NCI-H82 treated with DMSO at 0.1 percent for 48 hours (cell line): ENCODE results near the gene CALN1.
"Not testable (repeated sequence)": the region's sequence is repeated elsewhere in the genome, so short reads cannot be mapped to it uniquely, and the experiment has no call there.

Source experiments
- DNase-seq: peaks from one replicate; lab custom pipeline; 2025; ENCODE audit not compliant: unreplicated experiment; lab: John Stamatoyannopoulos, UW

The CALN1 gene

GRCh38 chr7:72106405-72106804 is 305.7 kb downstream of the CALN1 start:
- no peak for DNase-seq

DNA sequence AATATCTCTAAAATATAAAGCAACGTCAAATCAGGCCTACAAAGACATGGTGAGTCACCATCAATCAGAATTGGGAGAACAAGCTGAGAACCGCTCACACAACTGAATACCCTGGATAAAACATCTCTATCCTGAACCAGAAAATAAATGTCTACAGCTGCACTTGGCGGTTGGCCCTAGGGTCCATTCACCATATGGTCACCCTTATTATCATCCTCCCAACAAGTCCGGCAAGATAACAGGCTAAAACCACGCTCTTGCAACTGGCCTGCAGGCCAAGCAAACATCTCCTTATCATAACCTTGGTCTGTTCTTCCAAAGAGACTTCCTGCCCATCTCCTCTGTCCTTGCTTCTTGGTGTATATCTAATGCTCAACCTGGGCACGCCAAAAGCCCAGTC is 310.7 kb downstream of the CALN1 start:
- DNase-seq: no peak

- DNase-seq: no peak
These were observed 312.4 kb downstream of the CALN1 start for GRCh38 chr7:72099784-72100183.

DNA sequence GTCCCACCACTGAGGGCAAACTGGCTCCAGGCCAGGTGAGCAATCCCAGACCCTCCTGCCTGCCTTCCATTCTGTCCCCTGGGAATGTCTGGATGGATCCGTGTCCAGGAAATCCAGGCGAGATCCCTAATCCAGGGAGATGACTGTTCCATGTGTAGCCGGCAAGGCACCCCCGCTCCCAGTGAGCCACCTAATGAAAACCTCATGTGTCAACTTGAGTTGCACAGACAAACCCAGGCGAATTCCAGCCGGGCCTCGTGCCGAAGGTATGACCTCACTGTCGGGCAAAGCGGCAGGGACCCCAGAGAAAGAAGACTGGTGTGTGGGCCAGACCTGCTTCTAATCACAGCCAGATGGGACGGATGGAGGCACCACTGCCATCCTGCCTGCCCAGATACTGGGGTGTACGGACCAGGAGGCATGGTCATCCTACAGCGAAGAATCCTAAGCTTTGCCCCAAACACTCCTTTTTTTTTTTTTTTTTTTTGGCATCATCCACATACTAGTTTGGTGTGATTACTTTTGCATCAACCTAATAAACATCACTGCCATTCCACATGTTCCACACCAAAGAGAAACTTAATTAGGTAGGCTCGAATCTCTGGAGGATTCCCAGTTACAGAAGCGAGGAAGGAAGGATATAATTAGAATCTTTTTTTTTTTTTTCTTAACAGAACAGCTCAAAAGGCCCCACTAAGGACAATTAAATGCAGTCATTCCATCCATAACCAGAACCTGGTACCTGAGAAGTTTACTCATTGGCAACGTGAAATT is 313.1 kb downstream of the CALN1 start:
- DNase-seq: peak; percentile 31

DNA sequence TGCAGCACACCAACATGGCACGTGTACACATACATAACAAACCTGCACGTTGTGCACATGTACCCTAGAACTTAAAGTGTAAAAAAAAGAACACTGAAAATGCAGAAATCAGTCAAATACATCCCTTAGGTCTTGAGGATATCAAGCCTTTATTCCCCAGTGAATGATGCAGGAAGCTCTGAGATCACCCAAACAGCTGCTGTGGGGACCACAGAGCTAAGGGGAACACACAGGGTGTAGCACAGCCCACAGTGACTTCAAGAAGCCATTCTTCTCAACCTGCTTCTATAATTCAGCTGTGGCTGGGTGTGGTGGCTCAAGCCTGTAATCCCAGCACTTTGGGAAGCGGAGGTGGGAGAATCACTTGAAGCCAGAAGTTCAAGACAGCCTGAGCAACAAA is 314.9 kb downstream of the CALN1 start:
- no peak for DNase-seq

GRCh38 chr7:72092769-72093168 is 319.4 kb downstream of the CALN1 start:
- DNase-seq: no peak

DNA sequence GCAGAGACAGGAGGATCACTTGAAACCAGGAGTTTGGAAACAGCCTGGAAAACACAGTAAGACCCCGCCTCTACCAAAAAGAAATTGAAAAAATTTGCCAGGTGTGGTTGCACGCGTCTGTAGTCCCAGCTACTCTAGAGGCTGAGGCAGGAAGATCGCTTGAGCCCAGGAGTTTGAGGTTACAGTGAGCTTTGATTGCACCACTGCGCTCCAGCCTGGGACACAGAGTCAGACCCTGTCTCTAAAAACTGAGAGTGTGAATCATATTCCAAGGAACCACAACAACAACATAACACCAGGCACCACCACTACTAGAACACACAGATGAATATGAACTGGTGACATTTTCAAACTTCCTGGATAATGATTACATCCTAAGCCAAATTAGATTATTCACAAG is 324.2 kb downstream of the CALN1 start:
- no peak for DNase-seq

DNA sequence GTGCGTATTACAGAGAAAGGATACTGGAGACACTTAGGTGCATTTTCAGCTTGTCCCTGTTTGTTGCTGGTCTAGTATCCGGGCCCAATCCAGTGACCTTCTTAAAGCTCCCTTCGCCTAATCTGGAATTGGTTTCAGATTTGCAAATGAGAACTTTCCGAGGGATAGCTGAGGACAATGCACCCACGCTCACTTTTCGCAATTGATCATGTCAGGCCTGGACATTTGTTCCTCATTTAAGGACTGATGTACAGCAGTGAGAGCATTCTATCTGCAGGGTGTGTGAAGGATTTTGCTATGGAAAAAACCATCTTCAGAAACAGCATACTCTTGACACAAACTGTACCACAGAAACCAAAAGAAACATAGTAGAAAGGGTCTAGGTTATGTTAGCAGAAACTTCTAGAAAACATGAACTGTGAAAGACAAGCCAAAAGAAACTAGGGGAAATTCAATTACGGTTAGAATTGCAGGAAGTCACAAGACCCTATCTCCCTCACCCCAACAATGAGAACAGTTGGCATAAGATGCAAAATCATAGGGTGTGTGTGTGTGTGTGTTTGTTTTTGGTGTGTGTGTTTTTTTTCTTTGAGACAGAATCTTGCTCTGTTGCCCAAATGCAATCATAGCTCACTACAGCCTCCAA is 331.1 kb downstream of the CALN1 start:
- no peak for DNase-seq

GRCh38 chr7:72080341-72080766 is 331.8 kb downstream of the CALN1 start:
- no peak for DNase-seq

DNA sequence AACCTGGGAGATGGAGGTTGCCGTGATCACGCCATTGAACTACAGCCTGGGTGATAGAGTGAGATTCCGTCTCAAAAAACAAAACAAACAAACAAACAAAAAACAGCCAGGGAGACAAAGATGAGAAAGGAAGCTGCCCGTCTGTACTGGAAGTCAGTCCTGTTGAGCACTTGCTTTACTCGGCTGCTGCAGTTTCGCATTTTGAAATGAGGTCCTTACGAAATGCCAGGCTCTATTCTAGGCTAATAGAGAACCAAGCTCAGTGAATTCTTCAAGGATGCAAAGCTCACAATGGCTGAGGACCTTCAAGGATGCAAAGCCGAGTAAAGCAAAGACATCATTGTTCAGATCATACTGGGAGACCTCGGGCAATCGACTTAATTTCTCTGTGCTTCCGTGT is 333.3 kb downstream of the CALN1 start:
- DNase-seq: no peak

GRCh38 chr7:72078301-72078700 is 333.8 kb downstream of the CALN1 start:
- DNase-seq: no peak

GRCh38 chr7:72077786-72078185 is 334.4 kb downstream of the CALN1 start:
- no peak for DNase-seq

DNA sequence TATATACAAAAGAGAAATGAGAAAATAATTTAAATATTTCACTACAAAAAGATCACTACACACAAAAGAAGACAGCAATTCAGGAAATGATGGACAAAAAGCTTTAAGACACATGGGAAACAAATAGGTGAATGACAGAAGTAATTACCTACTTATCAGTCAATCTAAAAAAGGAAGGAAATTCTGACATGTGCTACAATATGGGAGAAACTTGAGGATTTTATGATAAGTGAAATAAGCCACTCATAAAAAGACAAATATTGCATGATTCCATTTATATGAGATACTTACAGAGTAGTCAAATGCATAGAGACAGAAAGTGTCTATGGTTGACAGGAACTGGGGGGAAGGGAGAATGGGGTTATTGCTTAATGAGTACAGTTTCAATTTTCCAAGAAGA is 339.2 kb downstream of the CALN1 start:
- no peak for DNase-seq

- DNase-seq: peak; percentile 91
These were observed 342.9 kb downstream of the CALN1 start for GRCh38 chr7:72069263-72069662.

- DNase-seq: not testable (repeated sequence)
These were observed 346.4 kb downstream of the CALN1 start for GRCh38 chr7:72065764-72066163.

DNA sequence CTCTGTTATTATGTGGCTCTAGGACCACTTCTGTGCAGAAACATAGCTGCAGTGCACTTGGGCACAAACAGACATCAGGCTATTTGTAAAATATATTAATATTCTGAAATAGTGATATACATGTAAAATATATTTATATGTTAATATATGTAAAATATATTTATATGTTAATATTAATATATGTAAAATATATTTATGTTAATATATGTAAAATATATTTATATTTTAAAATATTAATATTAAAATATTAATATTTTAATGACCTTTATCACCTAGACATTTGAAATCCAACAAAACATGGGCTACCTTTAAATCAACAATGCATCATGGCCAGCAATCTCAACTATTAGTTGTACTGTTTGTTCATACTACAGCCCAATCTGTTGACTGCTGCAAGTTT is 347.2 kb downstream of the CALN1 start:
- DNase-seq: no peak

DNA sequence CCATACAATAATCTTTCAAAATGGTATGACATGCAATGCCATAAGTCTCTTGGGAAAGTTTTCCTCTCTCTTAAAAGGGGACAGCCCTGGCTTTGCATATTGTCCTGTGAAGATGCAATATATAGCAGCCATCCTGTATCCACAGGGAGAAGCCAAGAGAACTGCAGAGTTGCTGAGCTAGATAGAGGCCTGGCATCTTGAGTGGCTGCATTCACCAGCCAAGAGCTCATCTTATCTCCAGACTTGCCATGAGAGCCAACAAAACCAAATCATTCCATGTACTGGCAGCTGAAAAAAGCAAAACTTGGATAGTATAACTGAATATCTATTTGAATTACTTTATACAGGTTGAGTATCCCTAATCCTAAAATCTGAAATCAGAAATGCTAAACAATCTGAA is 348.8 kb downstream of the CALN1 start:
- DNase-seq: no peak

GRCh38 chr7:72062666-72063065 is 349.5 kb downstream of the CALN1 start:
- no peak for DNase-seq

- no peak for DNase-seq
These were observed 352.2 kb downstream of the CALN1 start for GRCh38 chr7:72059925-72060324.

GRCh38 chr7:72058579-72058978 is 353.6 kb downstream of the CALN1 start:
- no peak for DNase-seq

- no peak for DNase-seq
These were observed 354.3 kb downstream of the CALN1 start for GRCh38 chr7:72057796-72058195.

GRCh38 chr7:72057231-72057630 is 354.9 kb downstream of the CALN1 start:
- DNase-seq: no peak

DNA sequence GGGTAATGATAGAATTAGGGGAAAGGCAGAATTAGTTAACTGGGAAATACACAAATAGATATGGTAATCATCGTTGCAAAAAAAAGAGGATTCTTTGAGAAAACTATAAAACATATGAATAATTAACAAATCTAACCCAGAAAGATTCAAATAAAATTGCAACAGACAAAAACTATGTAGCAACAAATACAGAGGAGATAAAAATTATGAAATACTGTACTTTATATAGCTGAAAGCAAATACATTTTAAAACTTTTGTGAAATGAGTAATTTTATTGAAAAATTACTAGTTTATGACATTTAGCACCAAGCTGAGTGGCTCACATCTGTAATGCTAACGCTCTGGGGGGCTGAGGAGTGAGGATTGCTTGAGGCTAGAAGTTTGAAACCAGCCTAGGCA is 356.7 kb downstream of the CALN1 start:
- no peak for DNase-seq
